Daoy (cell line): ENCODE data around the gene TENM4. TPM values are rescaled to one million over a fixed set of nuclear protein-coding genes. Genes with fewer than 3 reads are reported as not detected.

Experiments used
- DNase-seq: peaks from one replicate; pipeline ENCODE4 v3.0.0-alpha.2; 2015; ENCODE audit warnings: low read depth
- total RNA-seq: library from RNA; depleted of rRNA; stranded (reverse); fragments of >200 nt; shearing (Covaris generic); gene quantifications from 2 replicates; pipeline ENCODE4 v1.2.3, GENCODE V29; 2014

TENM4 gene
- total RNA-seq, 1 experiment from 2014 or later = 13.6 TPM

DNA sequence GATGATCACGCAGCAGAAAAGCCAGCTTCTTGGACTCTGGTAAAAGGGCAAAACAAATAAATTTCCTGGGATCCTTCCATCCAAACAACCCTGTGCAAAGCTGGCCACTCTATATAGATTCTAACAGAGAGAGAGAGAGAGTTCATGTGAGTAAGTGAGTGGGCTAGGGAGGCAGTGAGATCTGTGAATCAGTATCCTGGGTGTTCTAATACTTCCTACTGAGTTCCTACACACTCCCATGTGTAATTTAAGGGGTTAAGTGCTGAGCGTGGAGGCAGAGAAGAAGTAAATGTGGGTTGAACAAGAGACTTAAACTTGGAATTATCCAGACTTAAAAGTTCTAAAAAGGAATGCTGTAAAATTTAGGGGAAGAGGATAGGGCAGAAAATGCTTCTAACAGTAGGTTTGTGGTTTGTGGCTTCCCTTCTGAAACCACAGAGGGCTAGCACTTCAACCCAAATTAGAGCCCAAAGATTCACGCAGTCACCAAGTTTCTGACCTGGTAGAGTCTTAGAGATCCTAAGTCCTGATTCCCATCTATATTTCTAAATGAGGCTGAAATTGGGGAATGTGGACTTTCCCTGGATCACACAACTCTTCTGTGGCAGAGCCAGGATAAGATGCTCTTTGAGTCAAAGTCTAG, 413.9 kb downstream of the TENM4 start:
- no peak for DNase-seq

DNA sequence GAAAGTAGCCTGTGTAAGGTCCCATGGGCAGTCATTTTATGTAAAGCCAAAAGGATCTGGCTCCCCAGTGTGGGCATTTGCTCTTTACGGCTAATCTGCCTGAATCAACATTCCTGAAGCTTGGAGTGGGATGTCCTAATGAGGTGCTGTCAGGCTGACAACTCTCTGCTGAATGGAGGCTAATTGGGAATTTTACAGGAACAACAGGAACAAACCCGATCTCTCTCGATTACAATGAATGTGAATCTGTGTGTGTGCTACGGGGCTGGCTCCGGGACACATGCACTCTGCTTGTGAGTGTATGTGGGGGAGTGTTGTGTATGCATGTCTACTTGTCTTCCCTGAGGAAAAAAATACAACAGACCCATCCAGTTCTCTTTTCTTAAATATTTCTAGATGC, 415.2 kb downstream of the TENM4 start:
- DNase-seq = no peak

GRCh38 chr11:79025097-79025496, 415.7 kb downstream of the TENM4 start:
- no peak for DNase-seq

DNA sequence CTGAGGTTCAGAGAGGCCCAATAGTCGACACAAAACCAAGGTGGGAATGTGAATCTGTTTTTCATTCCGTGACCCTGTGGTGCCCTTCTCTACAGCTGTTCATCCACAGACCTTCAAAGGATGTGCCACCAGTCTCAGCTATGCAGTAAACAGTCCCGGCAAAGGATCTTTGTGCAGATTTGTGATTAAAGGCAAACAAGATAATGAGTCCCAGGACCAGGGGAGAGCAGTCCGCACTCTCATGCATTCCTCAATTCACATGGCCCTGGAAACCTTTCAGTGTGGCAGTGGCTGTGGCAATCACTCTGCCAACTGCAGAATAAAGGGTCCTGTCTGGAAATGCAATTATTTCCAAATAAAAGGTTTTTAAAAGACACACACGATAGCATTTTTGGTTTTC, 418.6 kb downstream of the TENM4 start:
- no peak for DNase-seq

- no peak for DNase-seq
Measured at GRCh38 chr11:79021601-79022000, 419.2 kb downstream of the TENM4 start.

DNA sequence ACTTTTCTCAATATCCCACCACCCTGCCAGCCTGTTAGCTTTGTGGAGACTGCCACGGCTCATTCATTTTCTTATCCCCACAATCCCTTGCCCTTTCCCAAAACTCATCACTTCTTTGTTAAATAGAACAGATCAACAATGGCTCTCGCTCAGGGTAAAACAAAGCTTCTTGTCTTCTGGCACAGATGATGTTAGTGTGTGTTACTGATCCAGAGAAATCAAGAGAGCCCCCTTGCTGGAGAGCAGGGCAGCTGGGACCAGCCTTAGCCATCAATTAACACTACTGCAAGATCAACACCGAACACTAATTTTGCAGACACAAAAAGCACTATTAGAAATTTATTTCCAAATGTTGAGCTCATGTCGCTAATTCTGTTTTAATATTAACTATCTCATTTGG, 420.9 kb downstream of the TENM4 start:
- DNase-seq = no peak

- no peak for DNase-seq
Measured at GRCh38 chr11:79019277-79019676, 421.6 kb downstream of the TENM4 start.

- DNase-seq = peak; percentile 85
Measured at GRCh38 chr11:79018371-79018849, 422.4 kb downstream of the TENM4 start.

DNA sequence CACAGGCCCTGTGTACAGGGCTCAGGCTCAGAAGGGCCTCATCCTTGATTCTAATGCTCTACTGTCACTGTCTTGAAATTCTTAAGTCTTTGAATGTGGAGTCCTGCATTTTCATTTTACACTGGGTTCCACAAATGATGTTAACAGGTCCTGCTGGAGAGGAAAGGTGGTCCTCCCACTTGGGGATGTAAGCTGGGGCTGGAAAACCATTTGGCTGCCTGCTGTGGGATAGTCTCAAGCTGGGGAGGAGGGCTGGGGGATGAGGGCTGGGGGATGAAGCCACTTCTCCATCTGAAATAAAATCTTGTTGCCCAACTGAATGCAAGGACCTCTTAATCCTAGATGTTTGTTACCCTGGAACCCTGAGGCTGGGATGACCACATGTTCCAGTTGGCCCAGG, 423.0 kb downstream of the TENM4 start:
- DNase-seq = no peak

- peak; percentile 19 for DNase-seq
Measured at GRCh38 chr11:79013509-79013908, 427.3 kb downstream of the TENM4 start.

DNA sequence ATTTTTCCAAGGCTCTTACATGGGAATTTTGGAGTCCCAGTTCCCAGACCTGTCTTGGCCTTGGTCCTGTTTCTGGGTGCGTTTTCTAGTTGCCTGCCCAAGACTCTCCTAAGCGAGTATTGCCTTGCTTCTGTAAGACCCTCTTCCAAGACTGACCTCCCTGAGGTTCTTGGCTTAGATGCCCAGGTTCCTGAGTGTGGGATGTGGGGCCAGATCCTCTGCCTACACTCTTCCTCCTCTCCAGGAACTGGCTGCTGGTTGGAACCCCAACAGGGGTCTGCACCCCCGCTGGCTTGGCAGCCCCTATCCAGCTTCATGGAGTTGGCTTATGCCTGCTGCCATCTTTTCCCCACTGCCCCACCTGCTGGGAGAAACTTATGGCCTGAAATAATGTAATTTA, 429.5 kb downstream of the TENM4 start:
- no peak for DNase-seq

- no peak for DNase-seq
Measured at GRCh38 chr11:79007771-79008402, 432.9 kb downstream of the TENM4 start.

DNA sequence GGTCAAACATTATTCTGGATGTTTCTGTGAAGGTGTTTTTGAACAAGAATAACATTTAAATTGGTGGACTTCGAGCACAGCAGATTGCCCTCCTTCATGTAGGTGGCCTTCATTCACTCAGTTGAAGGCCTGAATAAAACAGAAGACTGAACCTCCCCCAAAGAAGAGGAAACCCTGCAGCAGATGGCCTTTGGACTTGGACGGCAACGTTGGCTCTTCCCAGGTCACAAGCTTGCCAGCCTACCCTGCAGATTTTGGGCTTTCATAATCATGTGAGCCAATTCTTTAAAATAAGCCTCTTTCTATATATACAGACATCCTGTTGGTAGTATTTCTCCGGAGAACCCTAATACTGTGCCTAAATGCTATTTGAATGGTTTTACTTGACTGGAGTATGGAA, 434.0 kb downstream of the TENM4 start:
- DNase-seq = no peak

GRCh38 chr11:78996007-78996406, 444.8 kb downstream of the TENM4 start:
- no peak for DNase-seq

- no peak for DNase-seq
Measured at GRCh38 chr11:78995171-78995570, 445.7 kb downstream of the TENM4 start.

GRCh38 chr11:78993802-78994430, 446.9 kb downstream of the TENM4 start:
- DNase-seq = no peak

DNA sequence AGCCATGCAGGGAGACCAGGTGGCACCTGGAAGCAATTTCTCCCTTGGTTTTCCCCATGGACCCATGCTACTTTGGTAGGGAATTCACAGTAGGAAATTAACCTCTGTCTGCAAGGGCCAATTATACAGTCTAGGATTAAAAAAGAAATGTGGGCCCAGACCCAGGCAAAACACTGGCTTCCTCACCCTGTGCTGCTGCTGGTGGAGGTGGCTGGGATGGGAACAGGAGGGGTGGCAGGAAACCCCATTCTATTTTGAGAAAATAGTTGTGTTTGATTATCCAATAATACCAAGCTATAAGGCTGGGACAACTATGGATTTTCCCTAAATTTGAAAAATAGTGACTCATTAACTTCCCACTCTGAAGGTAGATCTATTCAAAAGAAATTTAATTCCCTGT, 449.1 kb downstream of the TENM4 start:
- no peak for DNase-seq

- DNase-seq = no peak
Measured at GRCh38 chr11:78990261-78990660, 450.6 kb downstream of the TENM4 start.

DNA sequence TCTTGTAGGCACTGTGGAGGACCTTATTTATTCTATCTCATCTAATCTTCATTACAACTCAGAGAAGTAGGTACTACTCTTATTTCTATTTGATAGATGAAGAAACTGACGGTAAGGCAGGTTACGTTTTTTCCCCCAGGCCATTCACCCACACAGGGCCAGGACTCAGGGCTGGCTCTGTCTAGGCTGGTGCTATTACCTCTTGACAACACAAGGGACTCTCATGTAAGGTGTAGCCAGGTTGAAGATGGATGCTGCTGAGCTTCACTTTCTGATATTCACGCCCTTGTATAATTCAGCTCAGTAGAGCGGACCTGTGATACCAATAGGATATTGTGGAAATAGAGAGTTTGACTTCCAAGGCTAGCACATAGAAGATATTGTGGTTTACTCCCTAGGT, 453.1 kb downstream of the TENM4 start:
- DNase-seq = no peak

GRCh38 chr11:78986305-78986704, 454.5 kb downstream of the TENM4 start:
- DNase-seq = no peak

DNA sequence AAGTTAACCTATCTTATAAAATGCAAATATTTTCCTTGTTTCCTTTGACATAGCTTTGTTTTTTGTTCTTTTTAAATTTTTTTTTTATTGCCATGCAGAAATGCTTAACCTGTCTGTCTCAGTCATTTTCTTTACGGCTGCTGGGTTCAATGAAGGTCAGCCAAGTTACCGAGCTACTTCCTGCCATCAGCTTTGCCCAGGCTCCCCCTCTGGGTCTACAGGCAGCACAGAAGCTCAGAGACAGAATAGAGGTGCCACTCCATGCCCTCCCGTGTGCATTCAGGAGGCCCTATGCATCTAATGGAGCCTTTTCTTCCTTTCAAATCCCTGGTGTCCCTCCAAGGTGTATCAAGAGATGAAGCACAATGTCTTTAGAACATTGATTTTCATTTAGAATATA, 455.2 kb downstream of the TENM4 start:
- no peak for DNase-seq

- no peak for DNase-seq
Measured at GRCh38 chr11:78982473-78982872, 458.4 kb downstream of the TENM4 start.

- no peak for DNase-seq
Measured at GRCh38 chr11:78981153-78981552, 459.7 kb downstream of the TENM4 start.
